ENCODE data around the gene BSG.
A peak's percentile ranks its signal among the peaks of the same experiment; 100 is the strongest.
"Not testable (repeated sequence)": the region's sequence is repeated elsewhere in the genome, so short reads cannot be mapped to it uniquely, and the experiment has no call there.

Gene BSG

DNA sequence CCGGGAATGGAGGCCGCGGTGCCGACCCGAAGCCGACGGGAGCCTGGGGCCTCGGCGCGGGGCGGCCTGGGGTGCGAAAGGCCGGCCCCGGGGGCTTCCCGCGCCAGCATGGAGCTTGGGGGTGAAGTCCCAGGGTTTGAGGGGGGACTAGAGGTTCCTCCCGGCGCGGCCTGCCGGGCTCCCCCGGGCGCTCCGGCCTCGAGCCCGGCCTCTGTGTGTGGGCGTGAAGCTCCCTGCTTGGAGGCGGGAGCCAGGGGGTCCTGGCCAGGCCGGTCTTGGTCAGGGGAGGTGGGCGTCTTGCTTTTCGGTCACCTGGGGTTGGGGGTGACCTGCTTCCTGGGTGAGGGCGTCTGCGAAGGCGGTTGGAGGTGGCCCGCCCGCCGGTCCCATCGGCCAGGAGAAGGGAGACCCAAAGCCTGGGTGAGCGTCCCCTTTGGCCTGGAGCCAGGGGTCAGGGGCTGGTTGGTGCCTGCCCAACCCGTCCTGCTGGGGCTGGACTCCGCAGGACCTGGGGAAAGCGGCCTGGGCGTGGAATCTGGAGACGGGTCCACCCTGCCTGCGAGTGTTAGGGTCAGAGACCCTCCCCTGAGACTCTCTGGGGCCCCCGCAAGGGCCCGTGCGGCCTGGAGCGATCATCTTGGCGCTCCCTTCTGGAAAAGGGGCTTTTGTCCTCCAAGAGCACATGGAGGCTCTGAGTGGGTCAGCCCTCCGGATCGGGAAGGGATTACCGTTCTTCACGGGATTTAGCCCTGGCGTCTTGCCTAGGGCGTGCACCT lies 535 bp downstream of the BSG start:
- peak; percentile 73 for DNase-seq (ENCODE audit: low spot score)

DNA sequence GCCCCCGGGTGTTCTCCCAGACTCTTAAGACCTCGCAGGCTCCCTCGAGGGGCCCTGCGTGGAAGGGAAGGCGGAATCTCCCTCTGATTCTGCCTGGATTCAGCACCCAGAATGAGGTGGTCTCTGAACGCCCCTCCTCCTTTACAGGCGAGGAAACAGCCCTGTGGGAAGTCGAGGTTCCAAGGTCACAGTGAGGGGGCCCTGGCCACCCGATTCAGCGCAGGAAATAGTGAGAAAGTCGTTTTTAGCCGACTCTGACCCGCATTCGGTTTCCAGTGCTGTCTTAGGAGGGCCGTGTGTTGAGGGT lies 1.1 kb downstream of the BSG start:
- DNase-seq (ENCODE audit: low spot score), result no peak

DNA sequence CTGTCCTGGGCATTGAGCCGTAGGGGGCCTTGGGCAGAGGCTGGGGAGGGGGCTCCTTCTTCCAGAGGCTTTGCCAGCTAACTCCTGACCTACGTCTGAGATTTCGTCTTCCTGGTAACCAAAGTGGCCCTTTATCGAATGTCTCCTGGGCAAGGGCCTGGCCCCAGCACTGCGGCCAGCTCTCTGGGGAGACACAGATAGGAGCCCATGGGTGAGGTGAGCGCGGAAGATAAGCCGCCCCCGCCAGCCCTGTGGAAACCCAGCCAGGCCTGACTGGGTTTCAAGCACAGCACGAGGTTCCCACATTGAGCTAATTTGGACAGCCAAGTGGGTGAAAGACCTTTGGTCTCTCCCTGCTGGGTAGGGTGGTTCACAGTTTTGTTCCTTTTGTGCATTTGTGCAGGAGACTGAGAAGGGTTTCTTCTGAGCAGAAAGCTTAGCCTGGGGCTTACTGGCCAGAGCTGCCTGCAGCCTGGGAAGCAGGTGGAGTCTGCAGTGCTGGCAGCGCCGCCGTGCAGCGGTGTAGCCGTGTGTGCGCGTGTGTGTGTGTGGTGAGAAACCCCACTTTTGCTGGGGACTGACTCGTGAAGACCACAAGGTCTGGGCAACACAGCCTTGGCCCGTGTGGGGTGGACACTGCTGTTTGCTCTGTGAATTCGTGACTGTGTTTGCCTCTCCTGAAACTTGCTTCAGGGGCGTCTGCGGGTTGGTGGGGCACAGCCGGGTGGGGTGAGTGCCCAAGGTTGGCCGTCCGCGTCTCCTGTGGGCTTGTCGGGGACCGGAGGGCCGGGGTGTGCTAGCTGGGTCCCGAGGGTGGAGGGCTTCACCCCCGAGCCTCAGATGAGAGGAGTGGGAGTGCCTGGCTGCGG lies 2.5 kb downstream of the BSG start:
- DNase-seq (ENCODE audit: low spot score), result no peak

DNA sequence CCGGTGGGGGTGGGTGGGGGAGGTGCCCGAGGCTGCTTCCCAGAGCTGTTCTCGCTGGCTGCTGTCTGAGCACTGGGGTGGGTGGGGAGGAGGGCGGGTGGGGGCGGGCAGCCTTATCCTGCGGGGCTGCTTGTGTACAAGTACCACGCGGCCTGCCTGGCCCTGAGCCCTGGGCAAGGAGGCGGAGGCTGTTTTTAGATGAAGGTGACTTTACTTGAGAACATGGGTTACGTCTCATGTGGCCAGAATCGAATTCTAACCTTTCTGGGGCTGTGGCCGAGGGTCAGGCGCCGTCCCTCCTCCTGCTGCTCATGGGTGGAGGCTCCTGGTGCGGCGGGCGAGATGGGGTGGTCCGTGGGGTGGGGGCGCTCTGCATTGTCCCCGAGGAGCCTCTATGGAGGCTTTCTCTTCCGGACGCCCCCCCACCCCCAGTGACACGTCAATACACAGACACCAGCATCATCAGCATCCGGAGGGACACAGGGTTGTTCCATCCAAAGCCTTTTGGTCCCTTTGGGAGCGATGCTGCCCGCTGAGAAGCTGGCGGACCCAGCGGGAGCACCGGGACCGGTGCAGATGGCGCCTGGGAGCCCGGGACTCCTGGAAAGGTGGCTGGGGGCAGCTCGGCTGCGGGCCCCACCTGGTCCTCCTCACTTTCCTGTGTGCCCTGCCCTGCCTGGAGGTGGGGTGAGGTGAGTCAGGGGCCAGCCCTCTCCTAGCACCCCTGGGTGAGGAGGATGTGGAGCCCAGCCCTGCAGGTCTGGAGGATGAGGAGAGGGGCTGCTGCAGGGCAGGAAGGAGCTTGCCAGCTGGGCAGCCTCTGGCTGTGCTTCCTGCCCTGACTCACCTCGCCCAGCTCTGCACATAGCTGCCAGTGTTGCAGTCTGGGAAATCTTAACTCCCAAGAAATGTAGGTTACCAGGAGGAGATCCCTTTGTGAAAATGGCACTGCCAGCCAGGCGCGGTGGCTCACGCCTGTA lies 3.4 kb downstream of the BSG start:
- no peak for DNase-seq (ENCODE audit: low spot score)

DNA sequence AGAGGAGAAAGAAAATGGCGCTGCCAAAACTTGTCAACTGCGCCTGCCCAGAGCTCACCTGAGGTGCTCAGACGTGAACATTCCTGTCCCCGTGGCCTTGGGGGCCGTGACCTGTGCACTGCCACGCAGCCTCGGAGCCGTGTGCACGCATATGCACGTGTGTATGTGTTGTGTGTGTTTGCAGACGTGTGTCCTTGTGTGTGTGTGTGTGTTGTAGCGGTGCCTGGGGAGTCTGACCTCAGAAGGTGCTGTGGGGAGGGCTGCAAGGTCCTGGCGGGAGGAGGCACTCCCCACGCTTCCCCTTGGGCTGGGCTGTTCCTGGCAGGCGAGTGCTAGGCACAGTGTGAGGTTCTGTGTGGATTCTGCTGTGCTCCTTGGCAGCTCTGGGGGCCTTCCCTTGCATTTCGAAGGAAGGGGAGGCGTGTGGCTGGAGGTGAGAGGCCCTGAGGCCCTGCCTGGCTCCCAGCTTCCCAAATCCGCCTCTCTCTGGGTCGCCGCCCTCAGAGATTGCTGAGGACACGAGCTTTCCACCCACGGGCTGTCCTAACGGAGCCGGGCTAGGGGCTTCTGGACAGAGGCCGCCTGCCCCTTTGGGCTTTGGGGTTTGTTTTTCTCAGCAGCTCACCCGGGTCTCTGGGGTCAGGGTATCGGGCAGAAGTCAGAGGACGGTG lies 4.5 kb downstream of the BSG start:
- no peak for DNase-seq (ENCODE audit: low spot score)

DNA sequence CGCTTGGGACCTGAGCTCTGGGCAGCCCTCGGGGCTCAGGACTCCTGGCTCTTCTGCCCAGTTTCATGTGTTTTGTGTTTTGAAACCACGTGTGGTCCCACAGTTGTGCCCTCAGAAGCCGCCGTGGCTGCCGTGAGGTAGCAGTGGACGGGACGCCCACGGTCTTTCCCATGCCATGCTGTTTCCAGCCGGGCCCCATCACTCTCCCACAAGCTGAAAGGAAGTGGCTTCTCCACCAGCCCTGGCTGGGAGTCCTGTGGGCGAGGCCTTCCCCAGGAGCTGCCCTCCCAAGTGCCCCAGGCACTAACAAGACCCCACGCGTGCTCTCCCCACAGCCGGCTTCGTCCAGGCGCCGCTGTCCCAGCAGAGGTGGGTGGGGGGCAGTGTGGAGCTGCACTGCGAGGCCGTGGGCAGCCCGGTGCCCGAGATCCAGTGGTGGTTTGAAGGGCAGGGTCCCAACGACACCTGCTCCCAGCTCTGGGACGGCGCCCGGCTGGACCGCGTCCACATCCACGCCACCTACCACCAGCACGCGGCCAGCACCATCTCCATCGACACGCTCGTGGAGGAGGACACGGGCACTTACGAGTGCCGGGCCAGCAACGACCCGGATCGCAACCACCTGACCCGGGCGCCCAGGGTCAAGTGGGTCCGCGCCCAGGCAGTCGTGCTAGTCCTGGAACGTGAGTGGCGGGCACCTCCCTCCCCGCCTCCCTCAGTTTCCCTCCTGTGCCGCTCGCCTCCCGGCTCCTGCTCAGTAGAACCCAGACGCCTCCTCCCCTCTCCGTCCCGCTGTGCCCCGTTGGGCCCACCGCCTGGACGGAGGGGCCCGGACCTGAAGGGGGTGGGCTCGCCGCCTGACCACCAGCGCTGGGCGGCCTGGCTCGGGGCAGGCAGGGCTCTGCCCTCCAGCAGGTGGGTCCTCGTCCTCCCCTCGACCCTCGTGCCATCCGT lies 5.3 kb downstream of the BSG start:
- DNase-seq (ENCODE audit: low spot score), result no peak

DNA sequence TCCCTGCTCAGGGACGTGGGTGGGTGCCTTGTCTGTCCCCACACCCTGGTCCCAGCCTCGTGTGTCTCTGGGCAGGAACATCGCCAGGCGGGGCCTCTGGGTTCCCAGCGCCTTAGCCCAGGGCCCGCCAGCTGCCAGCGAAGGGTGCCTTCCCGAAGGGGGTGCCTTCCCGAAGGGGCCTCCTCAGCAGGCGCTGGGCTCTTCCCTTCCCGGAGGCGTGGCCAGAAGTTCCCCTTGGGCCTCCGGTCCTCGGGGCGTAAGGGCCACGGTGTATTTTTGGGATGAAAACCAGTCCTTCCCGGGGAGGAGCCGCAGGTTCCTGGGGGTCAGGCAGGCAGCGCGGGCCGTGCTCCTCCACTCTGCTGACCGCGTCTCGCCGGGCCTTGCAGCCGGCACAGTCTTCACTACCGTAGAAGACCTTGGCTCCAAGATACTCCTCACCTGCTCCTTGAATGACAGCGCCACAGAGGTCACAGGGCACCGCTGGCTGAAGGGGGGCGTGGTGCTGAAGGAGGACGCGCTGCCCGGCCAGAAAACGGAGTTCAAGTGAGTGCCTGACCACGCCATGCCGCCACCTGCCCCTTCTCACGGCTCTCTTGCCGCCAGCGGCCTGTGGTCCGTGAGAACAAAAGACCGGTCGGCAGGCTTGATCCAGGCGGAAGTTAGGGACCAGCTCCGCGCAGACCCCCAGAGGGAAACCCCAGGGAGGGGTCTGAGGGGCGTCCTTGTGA lies 6.9 kb downstream of the BSG start:
- DNase-seq (ENCODE audit: low spot score), result no peak

DNA sequence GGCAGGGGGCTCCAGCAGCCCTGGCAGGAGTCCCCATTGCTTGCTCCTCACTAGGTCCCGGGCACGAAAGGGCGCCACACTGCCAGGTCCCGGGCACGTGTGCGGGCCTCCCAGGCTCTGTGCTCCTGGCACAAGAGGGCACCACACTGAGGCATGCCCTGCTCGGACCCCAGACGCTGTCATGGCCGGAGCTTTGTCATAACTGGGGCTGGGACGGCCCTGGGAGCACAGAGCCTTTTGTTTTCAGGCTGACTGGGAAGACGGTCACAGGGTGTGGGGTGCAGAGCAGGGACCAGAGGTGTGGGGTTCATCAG lies 7.4 kb downstream of the BSG start:
- DNase-seq (ENCODE audit: low spot score), result no peak

DNA sequence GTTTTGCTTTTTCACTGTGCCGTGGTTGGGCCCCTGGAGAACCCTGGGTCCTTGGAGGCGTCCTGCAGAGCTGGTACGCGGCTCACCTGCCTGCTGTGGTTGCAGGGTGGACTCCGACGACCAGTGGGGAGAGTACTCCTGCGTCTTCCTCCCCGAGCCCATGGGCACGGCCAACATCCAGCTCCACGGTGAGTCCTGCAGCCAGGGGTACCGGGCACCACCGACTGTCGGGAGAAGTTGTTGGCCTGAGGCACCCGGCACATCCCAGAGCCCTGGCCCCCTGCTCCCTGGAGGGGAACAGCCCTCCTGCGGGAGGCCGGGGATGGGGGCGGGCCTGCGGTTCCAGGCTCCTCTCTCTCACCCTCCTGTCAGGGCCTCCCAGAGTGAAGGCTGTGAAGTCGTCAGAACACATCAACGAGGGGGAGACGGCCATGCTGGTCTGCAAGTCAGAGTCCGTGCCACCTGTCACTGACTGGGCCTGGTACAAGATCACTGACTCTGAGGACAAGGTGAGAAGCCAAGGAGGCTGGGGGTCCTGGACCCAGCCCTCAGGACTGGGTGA lies 8.0 kb downstream of the BSG start:
- no peak for DNase-seq (ENCODE audit: low spot score)

DNA sequence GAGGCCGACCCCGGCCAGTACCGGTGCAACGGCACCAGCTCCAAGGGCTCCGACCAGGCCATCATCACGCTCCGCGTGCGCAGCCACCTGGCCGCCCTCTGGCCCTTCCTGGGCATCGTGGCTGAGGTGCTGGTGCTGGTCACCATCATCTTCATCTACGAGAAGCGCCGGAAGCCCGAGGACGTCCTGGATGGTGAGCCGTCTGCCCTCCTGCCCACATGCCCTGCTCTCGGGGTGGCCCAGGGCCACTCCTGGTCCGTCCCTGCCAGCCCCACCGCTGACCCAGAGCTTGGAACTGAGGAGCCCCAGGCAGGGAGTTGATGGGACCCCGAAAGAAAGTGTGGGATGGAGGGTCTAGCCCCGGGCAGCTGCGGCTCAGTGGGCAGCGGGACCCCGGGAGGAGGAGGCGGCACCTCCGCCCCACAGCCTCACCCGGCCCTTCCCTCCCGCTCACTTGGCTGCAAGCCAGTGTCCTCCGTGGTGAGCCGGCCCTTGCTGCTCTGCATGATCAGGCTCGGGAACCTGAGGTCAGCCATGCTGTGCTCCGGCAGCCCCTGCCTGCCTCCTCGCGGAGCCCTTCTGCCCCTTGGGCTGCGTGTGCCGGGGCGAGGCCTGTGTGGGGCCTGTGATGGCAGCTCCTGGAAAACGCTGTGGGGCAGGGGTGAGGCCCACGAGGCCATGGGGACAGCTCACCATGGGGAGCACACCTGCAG lies 9.2 kb downstream of the BSG start:
- no peak for DNase-seq (ENCODE audit: low spot score)

DNA sequence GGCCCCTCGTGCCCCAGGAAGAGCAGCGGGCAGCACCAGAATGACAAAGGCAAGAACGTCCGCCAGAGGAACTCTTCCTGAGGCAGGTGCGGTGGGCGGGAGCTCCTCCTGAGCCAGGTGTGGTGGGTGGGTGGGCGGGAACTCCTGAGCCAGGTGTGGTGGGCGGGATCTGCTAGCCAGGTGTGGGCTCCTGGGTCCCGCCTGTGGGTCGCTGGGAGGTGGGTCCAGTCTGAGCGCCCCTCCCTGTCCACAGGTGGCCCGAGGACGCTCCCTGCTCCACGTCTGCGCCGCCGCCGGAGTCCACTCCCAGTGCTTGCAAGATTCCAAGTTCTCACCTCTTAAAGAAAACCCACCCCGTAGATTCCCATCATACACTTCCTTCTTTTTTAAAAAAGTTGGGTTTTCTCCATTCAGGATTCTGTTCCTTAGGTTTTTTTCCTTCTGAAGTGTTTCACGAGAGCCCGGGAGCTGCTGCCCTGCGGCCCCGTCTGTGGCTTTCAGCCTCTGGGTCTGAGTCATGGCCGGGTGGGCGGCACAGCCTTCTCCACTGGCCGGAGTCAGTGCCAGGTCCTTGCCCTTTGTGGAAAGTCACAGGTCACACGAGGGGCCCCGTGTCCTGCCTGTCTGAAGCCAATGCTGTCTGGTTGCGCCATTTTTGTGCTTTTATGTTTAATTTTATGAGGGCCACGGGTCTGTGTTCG lies 10.3 kb downstream of the BSG start:
- DNase-seq (ENCODE audit: low spot score), result no peak

DNA sequence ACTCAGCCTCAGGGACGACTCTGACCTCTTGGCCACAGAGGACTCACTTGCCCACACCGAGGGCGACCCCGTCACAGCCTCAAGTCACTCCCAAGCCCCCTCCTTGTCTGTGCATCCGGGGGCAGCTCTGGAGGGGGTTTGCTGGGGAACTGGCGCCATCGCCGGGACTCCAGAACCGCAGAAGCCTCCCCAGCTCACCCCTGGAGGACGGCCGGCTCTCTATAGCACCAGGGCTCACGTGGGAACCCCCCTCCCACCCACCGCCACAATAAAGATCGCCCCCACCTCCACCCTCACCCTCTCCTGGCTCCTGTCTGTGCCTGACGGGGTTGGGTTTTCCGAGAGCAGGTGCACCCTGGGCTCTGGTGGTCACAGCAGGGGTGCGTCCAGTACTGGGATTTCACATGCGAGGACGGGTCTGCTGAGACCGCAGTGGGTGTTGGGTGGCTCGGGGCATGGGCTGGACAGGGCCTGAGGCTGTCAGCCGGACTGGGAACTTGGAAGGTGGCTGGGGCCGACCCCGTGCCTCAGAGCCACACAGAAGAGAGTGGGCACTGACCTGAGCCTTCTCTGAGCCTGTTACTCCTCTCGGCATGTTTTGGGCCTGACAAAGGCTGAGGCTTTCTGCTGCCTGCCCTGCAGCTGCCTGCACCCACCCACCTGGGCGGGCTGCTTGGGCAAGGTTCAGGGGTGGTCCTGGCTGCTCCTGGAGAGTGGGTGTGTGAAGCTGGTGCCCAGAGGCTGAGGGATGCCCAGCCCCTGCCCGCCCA lies 11.0 kb downstream of the BSG start:
- no peak for DNase-seq (ENCODE audit: low spot score)

DNA sequence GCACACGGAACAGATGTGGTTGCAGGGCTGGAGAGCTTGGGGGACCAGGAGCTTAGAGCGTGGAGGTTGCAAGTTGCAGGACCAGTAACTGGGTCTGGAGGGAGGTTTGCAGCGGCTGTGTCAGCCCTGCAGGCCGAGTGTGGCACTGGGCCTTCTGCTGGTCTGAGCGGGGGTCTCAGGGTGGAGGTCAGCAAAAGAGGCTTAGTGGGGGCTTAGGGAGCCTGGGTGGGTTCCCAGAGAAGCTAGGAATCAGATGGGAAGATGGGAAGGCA lies 11.5 kb downstream of the BSG start:
- no peak for DNase-seq (ENCODE audit: low spot score)

DNA sequence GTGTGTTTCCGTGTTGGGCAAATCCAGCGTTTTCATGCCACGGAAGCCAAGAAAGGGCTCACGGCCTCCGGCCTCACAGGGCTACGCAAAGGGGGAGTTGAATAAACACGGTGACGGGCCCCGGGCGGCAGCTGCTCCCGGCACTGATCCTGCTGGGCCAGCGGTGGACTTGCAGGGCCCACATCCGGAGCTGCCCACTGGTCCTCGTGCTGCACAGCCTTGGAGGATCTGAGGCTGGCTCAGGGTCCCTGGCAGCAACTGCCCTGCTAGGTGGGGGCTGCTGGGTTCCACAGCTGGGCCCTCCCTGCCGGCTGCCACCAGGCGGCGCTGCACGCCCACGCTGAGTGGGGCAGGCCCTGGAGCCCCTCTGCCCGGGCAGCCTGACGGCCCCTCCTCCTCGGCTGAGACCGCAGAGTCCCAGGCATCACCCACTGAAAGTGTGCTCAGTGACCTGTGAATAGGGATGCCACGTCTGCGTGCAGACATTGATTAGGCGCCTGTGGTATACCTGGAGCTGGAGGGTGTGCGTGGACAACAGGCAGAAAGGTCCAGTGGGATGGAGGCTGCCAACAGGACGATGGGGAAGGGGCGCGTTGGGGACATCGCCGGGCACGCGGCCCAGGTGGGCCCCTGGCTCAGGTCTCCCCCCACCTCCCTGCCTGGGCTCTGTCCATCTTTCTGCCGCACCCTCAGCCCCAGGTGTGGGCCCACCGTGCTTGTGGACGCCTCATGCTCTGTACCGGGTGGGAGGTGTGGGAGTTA lies 12.0 kb downstream of the BSG start:
- DNase-seq (ENCODE audit: low spot score), result peak; percentile 88

DNA sequence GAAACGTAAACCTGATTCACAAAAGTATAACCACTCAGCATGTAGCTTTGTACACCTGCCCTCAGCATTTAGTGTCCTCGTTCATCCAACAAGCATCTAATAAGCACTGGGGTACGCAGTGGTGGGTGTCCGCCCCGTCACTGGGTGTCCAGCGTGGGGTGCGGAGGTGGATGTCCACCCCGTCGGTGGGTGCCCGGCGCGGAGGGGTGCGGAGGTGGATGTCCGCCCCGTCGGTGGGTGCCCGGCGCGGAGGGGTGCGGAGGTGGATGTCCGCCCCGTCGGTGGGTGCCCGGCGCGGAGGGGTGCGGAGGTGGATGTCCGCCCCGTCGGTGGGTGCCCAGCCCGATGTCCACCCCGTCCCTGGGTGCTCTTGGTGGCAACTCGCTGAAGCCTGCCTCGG lies 12.8 kb downstream of the BSG start:
- DNase-seq (ENCODE audit: low spot score), result not testable (repeated sequence)

DNA sequence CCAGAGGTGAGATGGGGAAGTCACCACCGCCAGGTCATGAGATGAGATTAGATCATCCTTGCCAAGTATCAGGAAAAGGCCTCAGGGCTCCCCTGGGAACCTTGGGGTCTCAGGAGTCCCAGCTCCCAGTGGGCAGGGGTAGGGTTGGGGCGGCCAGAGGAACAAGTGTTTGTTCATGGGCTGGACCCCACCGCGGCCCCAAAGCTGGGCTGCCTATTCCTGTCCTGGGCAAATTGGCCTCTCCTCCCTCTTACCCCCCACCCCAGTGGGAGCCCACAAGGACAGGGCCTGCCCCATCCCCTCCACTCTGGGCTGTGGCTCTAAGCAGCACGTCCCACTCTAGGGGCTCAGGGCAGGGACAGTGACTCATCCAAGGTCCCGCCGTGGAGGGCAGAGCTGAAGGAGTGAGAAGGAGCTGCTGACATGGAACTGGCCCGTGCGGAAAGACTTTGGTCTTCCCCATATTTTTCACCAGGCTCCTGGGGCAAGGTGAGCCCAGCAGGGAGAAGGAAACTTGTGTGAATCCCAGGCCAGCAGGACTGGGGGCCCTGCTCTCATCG lies 13.2 kb downstream of the BSG start:
- no peak for DNase-seq (ENCODE audit: low spot score)

Data from ecto neural progenitor cell (in vitro differentiated cells).